Measurements from ENCODE around the gene ZWILCH.
"Not testable (repeated sequence)": the region's sequence is repeated elsewhere in the genome, so short reads cannot be mapped to it uniquely, and the experiment has no call there.

Gene ZWILCH

DNA sequence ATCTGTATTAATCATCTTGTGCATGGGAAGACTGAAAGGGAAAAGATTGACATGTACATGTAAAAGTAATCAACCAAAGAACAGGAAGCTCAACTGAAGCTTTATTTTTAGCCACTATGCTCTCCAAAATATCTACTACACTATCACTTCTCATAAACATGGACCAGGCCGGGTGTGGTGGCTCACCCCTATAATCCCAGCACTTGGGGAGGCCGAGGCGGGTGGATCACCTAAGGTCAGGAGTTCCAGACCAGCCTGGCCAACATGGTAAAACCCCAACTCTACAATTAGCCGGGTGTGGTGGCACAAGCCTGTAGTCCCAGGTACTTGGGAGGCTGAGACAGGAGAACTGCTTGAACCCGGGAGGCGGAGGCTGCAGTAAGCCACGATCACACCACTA is 4.8 kb upstream of the ZWILCH start:
- Mint-ChIP-seq H3K4me3 (peak overlapping the region; percentile 100), H3K4me1 (ENCODE audit: low read depth) (peaks cover 62% of the 10 kb centered on the region), H3K36me3 (peaks cover 35% of the 10 kb centered on the region), H3K27ac (peak overlapping the region; percentile 100)
- H3K27me3 Mint-ChIP-seq; H3K9me3 Mint-ChIP-seq (ENCODE audit: low read depth): not testable (repeated sequence)

GRCh38 chr15:66502491-66502890 is 2.6 kb upstream of the ZWILCH start:
- Mint-ChIP-seq H3K4me1 (ENCODE audit: low read depth) (peaks cover 65% of the 10 kb centered on the region), H3K4me3 (peak overlapping the region; percentile 100), H3K27me3 (no peaks in the 10 kb centered on the region), H3K9me3 (ENCODE audit: low read depth) (no peaks in the 10 kb centered on the region), H3K36me3 (peaks cover 32% of the 10 kb centered on the region), H3K27ac (peak overlapping the region; percentile 100)

DNA sequence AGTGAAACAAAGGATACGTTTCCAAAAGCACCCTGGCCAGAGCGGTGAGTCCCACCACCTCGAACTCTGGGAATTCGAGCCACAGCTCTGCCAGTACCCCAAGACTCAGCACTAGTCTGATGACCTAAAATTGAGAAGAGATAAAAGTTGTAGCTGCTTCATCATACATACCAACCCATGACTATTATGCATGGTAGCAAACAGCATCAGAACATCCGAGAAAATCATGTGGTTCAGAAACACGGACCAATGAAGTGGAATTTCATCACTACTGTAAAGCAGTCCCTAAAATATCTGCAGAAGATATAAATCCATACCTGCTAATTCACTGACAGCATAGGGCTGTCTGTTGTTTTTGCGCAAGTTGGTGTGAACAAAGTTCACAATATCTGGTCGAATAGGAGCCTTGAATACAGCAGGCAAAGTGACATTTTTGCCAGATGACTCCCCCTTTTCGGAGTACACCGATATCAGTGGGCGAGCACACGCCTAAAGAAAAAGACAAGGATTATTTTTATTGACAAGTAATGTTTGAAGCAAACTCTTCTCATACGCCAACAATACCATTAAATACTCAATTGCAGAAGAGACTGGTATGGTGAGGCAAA is 2.0 kb upstream of the ZWILCH start:
- H3K9me3 Mint-ChIP-seq (ENCODE audit: low read depth); H3K27me3 Mint-ChIP-seq: not testable (repeated sequence)
- Mint-ChIP-seq H3K27ac (peak overlapping the region; percentile 100), H3K4me1 (ENCODE audit: low read depth) (peaks cover 62% of the 10 kb centered on the region), H3K4me3 (peak overlapping the region; percentile 100), H3K36me3 (peaks cover 32% of the 10 kb centered on the region)

- no peaks in the 10 kb centered on the region for H3K27me3 Mint-ChIP-seq
- peak overlapping the region; percentile 100 for H3K4me3 Mint-ChIP-seq
- H3K4me1 Mint-ChIP-seq (ENCODE audit: low read depth): peaks cover 55% of the 10 kb centered on the region
- H3K27ac Mint-ChIP-seq: peak overlapping the region; percentile 100
- no peaks in the 10 kb centered on the region for H3K9me3 Mint-ChIP-seq (ENCODE audit: low read depth)
- H3K36me3 Mint-ChIP-seq: peaks cover 33% of the 10 kb centered on the region
Observed at GRCh38 chr15:66503780-66504562, 1.2 kb upstream of the ZWILCH start.

DNA sequence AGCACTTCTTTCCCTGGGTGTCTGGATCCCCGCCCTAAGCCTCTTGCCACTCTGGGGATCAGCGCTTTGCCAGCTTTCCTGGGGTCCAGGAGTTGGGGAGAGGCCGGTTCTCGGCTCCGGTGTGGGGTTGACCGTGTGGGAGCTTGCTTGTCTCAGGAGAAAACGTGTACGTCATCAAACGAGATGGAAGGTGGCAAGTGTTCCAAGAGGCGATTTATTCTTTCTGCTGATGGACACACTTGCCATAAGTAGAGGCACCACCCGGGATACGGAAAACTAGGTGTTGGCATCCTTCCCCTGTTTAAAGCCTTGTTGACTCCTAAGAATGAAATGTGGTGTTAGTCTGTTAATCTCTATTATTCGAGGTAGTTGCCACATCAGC is 295 bp downstream of the ZWILCH start:
- H3K36me3 Mint-ChIP-seq: peaks cover 27% of the 10 kb centered on the region
- peaks cover 44% of the 10 kb centered on the region for H3K4me1 Mint-ChIP-seq (ENCODE audit: low read depth)
- no peaks in the 10 kb centered on the region for H3K9me3 Mint-ChIP-seq (ENCODE audit: low read depth)
- peak overlapping the region; percentile 100 for H3K27ac Mint-ChIP-seq
- H3K4me3 Mint-ChIP-seq: peak overlapping the region; percentile 100
- H3K27me3 Mint-ChIP-seq: no peaks in the 10 kb centered on the region

DNA sequence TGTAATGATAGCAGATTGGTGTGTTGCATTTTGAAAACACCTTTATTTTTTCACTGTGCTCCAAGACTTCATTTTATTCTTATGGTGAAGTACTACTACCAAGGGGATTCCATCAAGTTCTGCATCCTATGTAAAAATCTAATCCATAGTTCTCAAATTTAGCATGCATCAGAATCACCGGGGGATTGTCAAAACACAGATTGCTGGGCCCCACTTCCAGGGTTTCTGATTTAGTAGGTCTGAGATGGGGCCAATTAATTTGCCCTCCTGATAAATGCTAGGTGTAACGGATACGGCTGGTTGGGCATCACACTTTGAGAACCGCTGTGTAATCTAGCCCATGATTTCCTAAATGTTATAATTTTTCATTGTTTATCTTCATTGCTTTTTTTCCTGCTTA is 692 bp downstream of the ZWILCH start:
- no peaks in the 10 kb centered on the region for H3K9me3 Mint-ChIP-seq (ENCODE audit: low read depth)
- H3K4me3 Mint-ChIP-seq: peak overlapping the region; percentile 100
- H3K4me1 Mint-ChIP-seq (ENCODE audit: low read depth): peaks cover 41% of the 10 kb centered on the region
- peak overlapping the region; percentile 100 for H3K27ac Mint-ChIP-seq
- H3K27me3 Mint-ChIP-seq: no peaks in the 10 kb centered on the region
- peaks cover 27% of the 10 kb centered on the region for H3K36me3 Mint-ChIP-seq

GRCh38 chr15:66508293-66508883 is 3.3 kb downstream of the ZWILCH start:
- Mint-ChIP-seq H3K36me3 (peaks cover 13% of the 10 kb centered on the region), H3K4me3 (no peak overlapping the region), H3K4me1 (ENCODE audit: low read depth) (peaks cover 19% of the 10 kb centered on the region), H3K9me3 (ENCODE audit: low read depth) (no peaks in the 10 kb centered on the region), H3K27me3 (no peaks in the 10 kb centered on the region), H3K27ac (no peak overlapping the region)

DNA sequence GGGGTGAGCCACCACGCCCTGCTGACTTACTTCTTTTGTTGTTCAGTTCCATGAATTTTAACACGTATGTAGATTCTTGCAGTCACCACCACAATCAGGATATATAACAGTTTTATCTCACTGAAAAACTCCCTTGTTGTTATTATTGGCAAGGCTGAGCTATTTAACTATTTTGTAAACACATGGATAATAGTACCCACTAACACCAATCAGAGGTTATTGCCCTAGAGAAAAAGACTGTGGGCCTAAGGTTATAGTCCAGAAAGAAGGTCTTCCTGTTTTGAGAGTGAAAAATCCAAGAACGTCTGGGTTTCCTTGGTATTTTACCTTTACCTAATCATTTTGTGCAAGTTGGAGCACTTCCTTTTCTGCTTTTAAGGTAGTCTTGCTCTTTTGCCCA is 9.5 kb downstream of the ZWILCH start:
- H3K9me3 Mint-ChIP-seq (ENCODE audit: low read depth): no peaks in the 10 kb centered on the region
- peaks cover 12% of the 10 kb centered on the region for H3K36me3 Mint-ChIP-seq
- H3K4me1 Mint-ChIP-seq (ENCODE audit: low read depth): no peaks in the 10 kb centered on the region
- no peak overlapping the region for H3K27ac Mint-ChIP-seq
- no peaks in the 10 kb centered on the region for H3K27me3 Mint-ChIP-seq
- H3K4me3 Mint-ChIP-seq: no peak overlapping the region

GRCh38 chr15:66515901-66516322 is 10.8 kb downstream of the ZWILCH start:
- no peak overlapping the region for H3K4me3 Mint-ChIP-seq
- H3K4me1 Mint-ChIP-seq (ENCODE audit: low read depth): no peaks in the 10 kb centered on the region
- H3K9me3 Mint-ChIP-seq (ENCODE audit: low read depth): no peaks in the 10 kb centered on the region
- no peak overlapping the region for H3K27ac Mint-ChIP-seq
- peaks cover 12% of the 10 kb centered on the region for H3K36me3 Mint-ChIP-seq
- no peaks in the 10 kb centered on the region for H3K27me3 Mint-ChIP-seq

DNA sequence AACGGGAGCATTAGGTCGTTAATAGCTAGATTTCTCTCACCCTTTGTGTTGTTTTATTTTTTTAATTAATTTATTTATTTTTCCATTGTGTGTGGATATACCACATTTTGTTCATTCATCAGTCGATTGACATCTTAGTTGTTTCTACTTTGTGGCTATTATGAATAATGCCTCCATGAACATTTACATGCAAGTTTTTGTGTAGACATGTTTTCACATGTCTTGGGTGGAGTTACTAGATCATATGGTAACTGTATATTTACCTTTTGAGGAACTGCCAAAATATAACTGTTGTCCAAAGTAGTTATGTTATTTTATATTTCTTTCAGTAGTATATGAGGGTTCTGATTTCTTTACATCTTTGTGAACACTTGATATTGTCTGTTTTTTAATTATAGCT is 18.8 kb downstream of the ZWILCH start:
- H3K4me3 Mint-ChIP-seq: no peak overlapping the region
- H3K9me3 Mint-ChIP-seq (ENCODE audit: low read depth): no peaks in the 10 kb centered on the region
- H3K27ac Mint-ChIP-seq: no peak overlapping the region
- H3K36me3 Mint-ChIP-seq: peaks cover 13% of the 10 kb centered on the region
- no peaks in the 10 kb centered on the region for H3K4me1 Mint-ChIP-seq (ENCODE audit: low read depth)
- no peaks in the 10 kb centered on the region for H3K27me3 Mint-ChIP-seq

GRCh38 chr15:66524838-66525237 is 19.7 kb downstream of the ZWILCH start:
- Mint-ChIP-seq H3K27me3 (no peaks in the 10 kb centered on the region), H3K27ac (no peak overlapping the region), H3K9me3 (ENCODE audit: low read depth) (no peaks in the 10 kb centered on the region), H3K4me3 (no peak overlapping the region), H3K4me1 (ENCODE audit: low read depth) (no peaks in the 10 kb centered on the region), H3K36me3 (peaks cover 16% of the 10 kb centered on the region)

- no peaks in the 10 kb centered on the region for H3K27me3 Mint-ChIP-seq
- H3K36me3 Mint-ChIP-seq: peaks cover 27% of the 10 kb centered on the region
- H3K4me1 Mint-ChIP-seq (ENCODE audit: low read depth): no peaks in the 10 kb centered on the region
- no peak overlapping the region for H3K4me3 Mint-ChIP-seq
- no peaks in the 10 kb centered on the region for H3K9me3 Mint-ChIP-seq (ENCODE audit: low read depth)
- H3K27ac Mint-ChIP-seq: no peak overlapping the region
Observed at GRCh38 chr15:66535056-66535455, 29.9 kb downstream of the ZWILCH start.

DNA sequence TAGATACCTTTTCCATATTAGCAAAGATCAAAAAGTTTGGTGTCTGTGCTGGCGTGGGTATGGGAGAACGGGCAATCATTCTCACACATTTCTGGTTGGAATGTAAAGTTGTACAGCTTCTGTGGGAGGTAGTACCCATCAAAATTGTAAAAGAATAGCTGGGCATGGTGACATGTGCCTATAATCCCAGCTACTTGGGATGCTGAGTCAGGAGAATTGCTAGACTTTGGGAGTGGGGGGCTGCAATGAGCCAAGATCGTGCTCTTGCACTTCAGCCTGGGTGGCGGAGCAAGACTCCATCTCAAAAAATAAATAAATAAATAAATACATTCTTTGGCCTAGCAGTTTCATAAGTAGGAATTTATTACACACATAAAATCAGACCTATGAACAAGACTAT is 37.8 kb downstream of the ZWILCH start:
- Mint-ChIP-seq H3K4me1 (ENCODE audit: low read depth) (no peaks in the 10 kb centered on the region), H3K36me3 (peaks cover 26% of the 10 kb centered on the region), H3K9me3 (ENCODE audit: low read depth) (no peaks in the 10 kb centered on the region), H3K4me3 (no peak overlapping the region), H3K27me3 (no peaks in the 10 kb centered on the region), H3K27ac (no peak overlapping the region)

- no peaks in the 10 kb centered on the region for H3K27me3 Mint-ChIP-seq
- H3K36me3 Mint-ChIP-seq: peaks cover 15% of the 10 kb centered on the region
- no peaks in the 10 kb centered on the region for H3K4me1 Mint-ChIP-seq (ENCODE audit: low read depth)
- no peak overlapping the region for H3K4me3 Mint-ChIP-seq
- no peaks in the 10 kb centered on the region for H3K9me3 Mint-ChIP-seq (ENCODE audit: low read depth)
- H3K27ac Mint-ChIP-seq: no peak overlapping the region
Observed at GRCh38 chr15:66545255-66545654, 40.1 kb downstream of the ZWILCH start.

- H3K4me1 Mint-ChIP-seq (ENCODE audit: low read depth): no peaks in the 10 kb centered on the region
- H3K9me3 Mint-ChIP-seq (ENCODE audit: low read depth): peaks cover 5% of the 10 kb centered on the region
Observed at GRCh38 chr15:66555685-66556084, 50.6 kb downstream of the ZWILCH start.

More at GRCh38 chr15:66555685-66556084, 50.6 kb downstream of the ZWILCH start:
- H3K36me3 Mint-ChIP-seq: peaks cover 8% of the 10 kb centered on the region
- H3K27me3 Mint-ChIP-seq: no peaks in the 10 kb centered on the region
- no peak overlapping the region for H3K4me3 Mint-ChIP-seq
- H3K27ac Mint-ChIP-seq: no peak overlapping the region
